ENCODE results near the gene RIIAD1.
"Not testable (repeated sequence)": the region's sequence is repeated elsewhere in the genome, so short reads cannot be mapped to it uniquely, and the experiment has no call there.

RIIAD1 gene

DNA sequence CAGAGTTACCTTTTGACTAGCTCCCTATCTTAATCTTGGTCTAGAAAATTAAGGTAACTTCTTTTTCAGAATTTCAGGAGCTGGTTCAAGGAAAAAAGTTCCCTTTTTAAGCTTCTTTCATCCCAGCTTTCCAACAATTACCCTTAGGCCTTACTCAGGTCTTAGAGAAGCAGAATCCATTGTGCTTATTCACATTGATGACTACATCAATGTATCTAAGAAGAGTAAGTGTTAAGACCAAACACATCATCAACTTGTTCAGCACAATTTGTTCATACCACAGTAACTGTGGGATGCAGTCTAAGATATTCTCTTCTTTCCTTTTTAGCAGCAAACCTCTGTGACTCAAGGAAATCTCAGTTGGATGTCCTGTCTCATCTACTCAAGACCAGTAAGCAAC lies 37.9 kb downstream of the RIIAD1 start:
- no peak for TF ChIP-seq CTCF (IDR thresholded peaks at IDR 0.05; ENCODE audit: low read depth, low read length, missing control alignments)
- no peak overlapping the region for H3K4me3 ChIP-seq (replicated peaks; ENCODE audit: low read depth, low read length)
- DNase-seq (ENCODE audit: extremely low read depth, low read depth): no peak

GRCh38 chr1:151760597-151761385 lies 39.5 kb downstream of the RIIAD1 start:
- DNase-seq (ENCODE audit: extremely low read depth, low read depth): no peak
- TF ChIP-seq CTCF (IDR thresholded peaks at IDR 0.05; ENCODE audit: low read depth, low read length, missing control alignments): no peak
- no peak overlapping the region for H3K4me3 ChIP-seq (replicated peaks; ENCODE audit: low read depth, low read length)

DNA sequence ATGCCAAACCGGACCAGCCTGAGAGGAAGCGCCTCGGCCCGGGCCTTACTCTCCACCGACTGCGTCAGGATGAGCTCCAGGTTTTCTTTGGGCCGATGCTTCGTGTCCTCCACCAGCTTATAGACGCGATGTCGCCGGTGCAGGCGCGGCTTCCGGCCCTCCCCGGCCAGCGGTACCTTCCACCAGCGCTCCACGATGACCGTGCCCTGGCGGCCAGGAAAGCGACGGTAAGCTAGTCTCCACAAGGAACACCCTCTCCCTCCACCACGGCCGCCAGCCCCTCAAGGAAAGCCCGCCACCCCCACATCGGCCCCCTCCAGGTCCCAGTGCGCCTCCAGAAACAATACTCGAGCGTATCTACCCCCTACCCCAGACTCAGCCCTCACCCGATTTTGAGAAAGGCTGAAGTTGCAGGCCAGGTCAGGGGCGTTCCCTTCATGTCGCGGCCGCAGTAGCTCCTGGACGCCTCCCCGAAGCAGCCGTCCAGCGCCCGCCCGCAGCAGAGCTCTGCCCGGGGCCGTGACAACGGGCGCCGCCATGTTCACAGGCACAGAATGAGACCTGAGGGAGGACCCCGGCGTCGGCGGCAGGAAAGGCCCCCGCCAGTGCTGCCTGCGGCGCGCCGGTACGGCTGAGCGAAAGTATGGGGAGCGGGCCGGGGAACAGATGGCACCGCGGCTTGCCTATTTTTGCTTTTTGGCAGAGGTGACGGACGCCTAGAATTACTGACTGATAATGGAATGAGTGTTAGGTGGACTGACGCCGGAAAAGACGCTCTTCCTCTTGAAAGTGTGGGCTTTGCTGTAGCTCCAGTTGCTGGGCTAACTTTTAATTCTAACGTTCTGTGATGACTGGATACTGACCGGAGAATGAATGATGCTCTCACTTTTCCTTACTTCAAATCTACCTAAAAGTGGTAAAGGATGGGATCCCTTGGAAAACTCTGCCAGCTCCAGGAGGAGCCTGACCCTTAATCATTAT lies 41.9 kb downstream of the RIIAD1 start, which contains the start of gene MRPL9:
Gene MRPL9, minus strand, starts transcription at position 556 of the 981 bp plus-strand sequence. Its CDS starts 17 bp downstream, at position 539.
- no peak for TF ChIP-seq CTCF (IDR thresholded peaks at IDR 0.05; ENCODE audit: low read depth, low read length, missing control alignments)
- DNase-seq (ENCODE audit: extremely low read depth, low read depth): peak; percentile 29
- peak within 1 kb of the TSS; percentile 72 for H3K4me3 ChIP-seq (replicated peaks; ENCODE audit: low read depth, low read length)

DNA sequence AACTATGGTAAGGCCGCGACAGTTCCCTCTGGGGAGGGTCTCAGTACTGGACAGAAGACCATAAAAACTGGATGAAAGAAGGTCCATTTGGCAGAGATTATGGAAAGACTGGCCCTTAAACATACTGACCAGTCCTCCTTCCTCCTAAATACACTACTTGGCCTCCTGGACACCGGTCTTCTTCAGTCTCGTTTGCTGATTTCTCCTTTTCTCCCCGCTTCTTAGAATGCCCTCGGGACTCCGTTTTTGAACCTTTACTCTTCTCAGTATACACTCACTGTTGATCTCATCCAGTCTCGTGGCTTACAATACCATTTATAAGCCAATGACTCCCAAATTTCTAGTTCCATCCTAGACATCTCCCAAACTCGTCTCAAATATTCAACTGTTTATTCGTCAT lies 42.7 kb downstream of the RIIAD1 start:
- H3K4me3 ChIP-seq (replicated peaks; ENCODE audit: low read depth, low read length): peak overlapping the region; percentile 72
- no peak for DNase-seq (ENCODE audit: extremely low read depth, low read depth)
- TF ChIP-seq CTCF (IDR thresholded peaks at IDR 0.05; ENCODE audit: low read depth, low read length, missing control alignments): no peak

GRCh38 chr1:151768351-151769066 lies 47.2 kb downstream of the RIIAD1 start:
- H3K4me3 ChIP-seq (replicated peaks; ENCODE audit: low read depth, low read length); DNase-seq (ENCODE audit: extremely low read depth, low read depth): not testable (repeated sequence)

DNA sequence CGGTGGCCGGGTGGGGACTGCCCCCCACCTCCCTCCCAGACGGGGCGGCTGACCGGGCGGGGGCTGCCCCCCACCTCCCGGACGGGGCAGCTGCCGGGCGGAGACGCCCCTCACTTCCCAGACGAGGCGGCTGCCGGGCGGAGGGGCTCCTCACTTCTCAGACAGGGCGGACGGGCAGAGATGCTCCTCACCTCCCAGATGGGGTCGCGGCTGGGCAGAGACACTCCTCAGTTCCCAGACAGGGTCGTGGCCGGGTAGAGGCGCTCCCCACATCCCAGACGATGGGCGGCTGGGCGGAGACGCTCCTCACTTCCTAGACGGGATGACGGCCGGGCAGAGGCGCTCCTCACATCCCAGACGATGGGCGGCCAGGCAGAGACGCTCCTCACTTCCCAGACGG lies 47.9 kb downstream of the RIIAD1 start:
- DNase-seq (ENCODE audit: extremely low read depth, low read depth); H3K4me3 ChIP-seq (replicated peaks; ENCODE audit: low read depth, low read length): not testable (repeated sequence)

DNA sequence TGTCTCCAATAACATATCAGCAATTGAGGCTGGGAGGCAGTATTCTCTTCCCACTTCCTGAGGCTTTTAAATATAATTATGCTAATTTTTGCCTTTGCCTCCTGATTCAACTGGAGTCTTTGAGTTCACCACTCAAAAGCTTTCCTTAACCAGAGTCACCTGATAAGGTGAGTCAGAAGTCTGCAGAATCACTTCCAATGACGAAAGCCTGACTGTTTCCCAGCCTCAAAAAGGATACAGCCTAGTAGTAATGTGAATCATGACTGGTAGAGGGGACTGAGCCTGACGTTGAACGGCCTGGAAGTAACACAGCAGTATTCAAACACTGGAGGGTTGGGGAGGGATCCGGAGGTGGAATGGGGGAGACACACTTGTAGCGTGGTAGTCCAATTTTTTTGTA lies 52.4 kb downstream of the RIIAD1 start:
- TF ChIP-seq CTCF (IDR thresholded peaks at IDR 0.05; ENCODE audit: low read depth, low read length, missing control alignments): no peak
- DNase-seq (ENCODE audit: extremely low read depth, low read depth): no peak
- no peak overlapping the region for H3K4me3 ChIP-seq (replicated peaks; ENCODE audit: low read depth, low read length)
